ENCODE data around the gene EIF5B. TPM values are rescaled to one million over a fixed set of nuclear protein-coding genes. Genes with fewer than 3 reads are reported as not detected.

EIF5B gene
- total and polyA plus RNA-seq, 2 experiments from 2014 or later = 34.2 to 108 TPM

GRCh38 chr2:99450199-99450598 is 113.0 kb downstream of the EIF5B start:
- Histone ChIP-seq H3F3A (replicated peaks; ENCODE audit: low read depth) (no peaks in the 10 kb centered on the region), H3K4me1 (ENCODE audit: insufficient read depth) (no peaks in the 10 kb centered on the region), H3K4me2 (no peak overlapping the region), H3K36me3 (ENCODE audit: insufficient read depth) (peaks cover 9% of the 10 kb centered on the region; the same call in 1 of the 2 replicates), H3K9me2 (ENCODE audit: insufficient read depth) (no peaks in the 10 kb centered on the region), H3K27me3 (ENCODE audit: insufficient read depth) (no peaks in the 10 kb centered on the region), H3K79me2 (replicated peaks; ENCODE audit: insufficient read depth) (peaks cover 64% of the 10 kb centered on the region), H2AFZ (no peak overlapping the region), H4K20me1 (replicated peaks; ENCODE audit: insufficient read depth) (peaks cover 3% of the 10 kb centered on the region; the same call in 1 of the 2 replicates), H3K27ac (ENCODE audit: low read depth) (no peak overlapping the region), H3K4me3 (no peak overlapping the region)
- Mint-ChIP-seq H3K4me1 (no peaks in the 10 kb centered on the region), H3K36me3 (ENCODE audit: low read depth) (peaks cover 42% of the 10 kb centered on the region), H3K4me3 (no peak overlapping the region), H3K9me3 (no peaks in the 10 kb centered on the region), H3K27me3 (ENCODE audit: insufficient read depth, low read depth, poor library complexity) (no peaks in the 10 kb centered on the region), H3K27ac (no peak overlapping the region)
- DNase-seq (ENCODE audit: low spot score) (no peak), ATAC-seq (no peak)
- TF ChIP-seq EZH2phosphoT487 (IDR thresholded peaks at IDR 0.05; ENCODE audit: unreplicated experiment) = no peak
- no peak for TF ChIP-seq CTCF (conservative IDR thresholded peaks at IDR 0.05; ENCODE audit: low read depth in 2 of 2)

Other genes starting within 250 kb of the EIF5B start
- 6.4 and 8.4 TPM in 2 replicates for gene C2orf15, start 195.7 kb upstream of the EIF5B start, total RNA-seq (2014; rRNA removed; shearing (Covaris generic))
- 6.4 and 7.9 TPM in 2 replicates for gene C2orf15, start 195.7 kb upstream of the EIF5B start, polyA plus RNA-seq (2016; fragmentation: Nextera tagmentation; extraction: Ambion mirVana)
- gene TSGA10, start 182.4 kb upstream of the EIF5B start, total RNA-seq (2014; rRNA removed; shearing (Covaris generic)) = 6.4 and 9.9 TPM in 2 replicates
- gene TSGA10, start 182.4 kb upstream of the EIF5B start, polyA plus RNA-seq (2016; fragmentation: Nextera tagmentation; extraction: Ambion mirVana) = 23.0 and 24.2 TPM in 2 replicates
- gene LIPT1, start 182.4 kb upstream of the EIF5B start, total RNA-seq (2014; rRNA removed; shearing (Covaris generic)) = 7.7 and 11.5 TPM in 2 replicates
- gene LIPT1, start 182.4 kb upstream of the EIF5B start, polyA plus RNA-seq (2016; fragmentation: Nextera tagmentation; extraction: Ambion mirVana) = 12.7 and 15.4 TPM in 2 replicates
- gene MITD1, start 156.3 kb upstream of the EIF5B start, total RNA-seq (2014; rRNA removed; shearing (Covaris generic)) = 31.4 and 37.9 TPM in 2 replicates
- 105 and 107 TPM in 2 replicates for gene MITD1, start 156.3 kb upstream of the EIF5B start, polyA plus RNA-seq (2016; fragmentation: Nextera tagmentation; extraction: Ambion mirVana)
- gene MRPL30, start 156.2 kb upstream of the EIF5B start, total RNA-seq (2014; rRNA removed; shearing (Covaris generic)) = 46.4 and 51.4 TPM in 2 replicates
- 53.7 and 59.5 TPM in 2 replicates for gene MRPL30, start 156.2 kb upstream of the EIF5B start, polyA plus RNA-seq (2016; fragmentation: Nextera tagmentation; extraction: Ambion mirVana)
- gene LYG2, start 81.7 kb upstream of the EIF5B start, total RNA-seq (2014; rRNA removed; shearing (Covaris generic)) = 1.2 TPM in 1 of 2 replicates, not detected in the other
- 0.78 and 0.99 TPM in 2 replicates for gene LYG2, start 81.7 kb upstream of the EIF5B start, polyA plus RNA-seq (2016; fragmentation: Nextera tagmentation; extraction: Ambion mirVana)
- gene LYG1, start 36.2 kb upstream of the EIF5B start, total RNA-seq (2014; rRNA removed; shearing (Covaris generic)) = 0.35 TPM in 1 of 2 replicates, not detected in the other
- 0.50 and 0.57 TPM in 2 replicates for gene LYG1, start 36.2 kb upstream of the EIF5B start, polyA plus RNA-seq (2016; fragmentation: Nextera tagmentation; extraction: Ambion mirVana)
- 48.1 and 54.4 TPM in 2 replicates for gene TXNDC9, start 1.1 kb upstream of the EIF5B start, total RNA-seq (2014; rRNA removed; shearing (Covaris generic))
- gene TXNDC9, start 1.1 kb upstream of the EIF5B start, polyA plus RNA-seq (2016; fragmentation: Nextera tagmentation; extraction: Ambion mirVana) = 56.6 and 67.4 TPM in 2 replicates
- gene REV1, start 152.6 kb downstream of the EIF5B start, total RNA-seq (2014; rRNA removed; shearing (Covaris generic)) = 39.1 and 46.7 TPM in 2 replicates
- gene REV1, start 152.6 kb downstream of the EIF5B start, polyA plus RNA-seq (2016; fragmentation: Nextera tagmentation; extraction: Ambion mirVana) = 30.2 and 32.9 TPM in 2 replicates